IMR-90 (cell line): Measurements from ENCODE around the gene KLHDC7B. TPM values are rescaled to one million over a fixed set of nuclear protein-coding genes. Genes with fewer than 3 reads are reported as not detected.

Source experiments
- ATAC-seq: fragments of 200-7000 bp; cut with Tn5 transposase; 2 replicates; pipeline ENCODE4 v1.9.1; 2020; ENCODE audit warnings: low read depth, mild to moderate bottlenecking, moderate library complexity
- BruUV-seq: library from RNA; stranded (reverse); fragments of 400-500 nt; replicated peaks from 2 replicates; lab custom pipeline; 2021; lab: Mats Ljungman, UMichigan
- CTCF ChIA-PET: fragments of 300-600 bp; formaldehyde crosslinking; extraction: SDS; loops from one replicate; lab custom pipeline; 2021; ENCODE audit warnings: antibody characterized with exemption; lab: Yijun Ruan, JAX
- POLR2A ChIA-PET: fragments of 300-600 bp; sonication (Branson Sonifier 250); formaldehyde crosslinking; loops from one replicate; lab custom pipeline; 2022; ENCODE audit warnings: antibody characterized with exemption; ENCODE audit not compliant: unreplicated experiment; lab: Charles Lee
- DNase-seq: peaks from one replicate; pipeline ENCODE4 v3.0.0; 2013
- H2AFZ ChIP-seq: replicated peaks from 2 replicates; pipeline ENCODE3; 2013; ENCODE audit warnings: low read length, mild to moderate bottlenecking; ENCODE audit not compliant: poor library complexity
- H2AK5ac ChIP-seq: 2 replicates; pipeline ENCODE4 v1.6.1; 2013; ENCODE audit warnings: low read depth, low read length, inconsistent platforms
- H2AK9ac ChIP-seq: replicated peaks from 2 replicates; pipeline ENCODE3; 2013; ENCODE audit warnings: mild to moderate bottlenecking, low read depth, low read length, moderate library complexity; ENCODE audit not compliant: poor library complexity
- H2BK120ac ChIP-seq: 2 replicates; pipeline ENCODE4 v1.6.1; 2013; ENCODE audit warnings: low read depth, low read length, inconsistent platforms
- H2BK15ac ChIP-seq: 3 replicates; pipeline ENCODE4 v1.6.1; 2013; ENCODE audit warnings: low read depth, low read length, inconsistent platforms
- H2BK20ac ChIP-seq: 2 replicates; pipeline ENCODE4 v1.6.1; 2013; ENCODE audit warnings: low read depth, mild to moderate bottlenecking, inconsistent platforms, low read length, moderate library complexity
- H2BK5ac ChIP-seq: 2 replicates; pipeline ENCODE4 v1.6.1; 2013; ENCODE audit warnings: mild to moderate bottlenecking, low read depth, low read length, inconsistent platforms; ENCODE audit not compliant: poor library complexity, severe bottlenecking
- H3K14ac ChIP-seq: replicated peaks from 2 replicates; pipeline ENCODE4 v1.6.1; 2013; ENCODE audit warnings: low read depth, low read length, inconsistent platforms
- H3K18ac ChIP-seq: 2 replicates; pipeline ENCODE4 v1.6.1; 2013; ENCODE audit warnings: low read depth, low read length, control low read depth
- H3K23ac ChIP-seq: 2 replicates; pipeline ENCODE4 v1.6.1; 2013; ENCODE audit warnings: low read depth, low read length, inconsistent platforms
- H3K27ac ChIP-seq: 2 replicates; pipeline ENCODE4 v1.5.1; 2013; ENCODE audit warnings: mild to moderate bottlenecking, control low read depth, low read length; ENCODE audit not compliant: insufficient read depth
- H3K27me3 ChIP-seq: 2 replicates; pipeline ENCODE4 v1.6.1; 2013; ENCODE audit warnings: low read length; ENCODE audit not compliant: control insufficient read depth, insufficient read depth
- H3K36me3 ChIP-seq: 2 replicates; pipeline ENCODE4 v1.6.1; 2013; ENCODE audit warnings: low read length, mixed read lengths; ENCODE audit not compliant: control insufficient read depth, insufficient read depth
- H3K4ac ChIP-seq: 2 replicates; pipeline ENCODE4 v1.6.1; 2013; ENCODE audit warnings: low read depth, low read length, inconsistent platforms
- H3K4me1 ChIP-seq: 2 replicates; pipeline ENCODE4 v1.6.1; 2013; ENCODE audit warnings: low read length, mixed read lengths; ENCODE audit not compliant: control insufficient read depth, insufficient read depth
- H3K4me2 ChIP-seq: 2 replicates; pipeline ENCODE4 v1.6.1; 2013; ENCODE audit warnings: low read depth, mild to moderate bottlenecking, control low read depth, low read length, moderate library complexity
- H3K4me3 ChIP-seq: 2 replicates; pipeline ENCODE4 v1.5.1; 2013; ENCODE audit warnings: low read depth, mild to moderate bottlenecking, control low read depth, low read length, moderate library complexity; ENCODE audit not compliant: insufficient read depth
- H3K56ac ChIP-seq: 2 replicates; pipeline ENCODE4 v1.6.1; 2013; ENCODE audit warnings: low read length, inconsistent platforms; ENCODE audit not compliant: insufficient read depth; ENCODE audit errors: extremely low read depth
- H3K79me1 ChIP-seq, 2 experiments: 2 replicates each; pipeline ENCODE4 v1.6.1; 2013; ENCODE audit warnings: low read length in 2 of 2, inconsistent platforms in 1 of 2, low read depth in 1 of 2
- H3K9ac ChIP-seq: 2 replicates; pipeline ENCODE4 v1.6.1; 2013; ENCODE audit warnings: low read depth, low read length, control low read depth
- H3K9me1 ChIP-seq: 2 replicates; pipeline ENCODE4 v1.6.1; 2013; ENCODE audit warnings: low read length, inconsistent platforms; ENCODE audit not compliant: insufficient read depth
- H3K9me3 ChIP-seq: 2 replicates; pipeline ENCODE4 v1.6.1; 2013; ENCODE audit warnings: low read length; ENCODE audit not compliant: control insufficient read depth, insufficient read depth
- H4K20me1 ChIP-seq: 2 replicates; pipeline ENCODE4 v1.6.1; 2013; ENCODE audit warnings: low read length, inconsistent platforms; ENCODE audit not compliant: insufficient read depth
- H4K5ac ChIP-seq: 2 replicates; pipeline ENCODE4 v1.6.1; 2013; ENCODE audit warnings: mild to moderate bottlenecking, low read depth, low read length, control low read depth
- H4K8ac ChIP-seq, 2 experiments: 2 replicates each; pipeline ENCODE4 v1.6.1; 2013; ENCODE audit warnings: low read depth in 2 of 2, low read length in 2 of 2, control low read depth in 1 of 2, inconsistent platforms in 1 of 2
- H4K91ac ChIP-seq: 2 replicates; pipeline ENCODE4 v1.6.1; 2013; ENCODE audit warnings: low read depth, low read length, inconsistent platforms; ENCODE audit not compliant: insufficient read depth
- FOS ChIP-seq: fragments of 150-350 bp; IDR thresholded peaks from 2 replicates; pipeline ENCODE4 v1.6.1; 2016; ENCODE audit warnings: low read depth, low read length
- WGBS, 2 experiments: methylation state at CpG; one replicate each; pipeline versions ENCODE4 v1.1.5 to v1.1.7; 2013; ENCODE audit warnings: missing lambda C conversion rate in 2 of 2; ENCODE audit not compliant: insufficient read length in 1 of 2; ENCODE audit errors: extremely low coverage in 2 of 2; 5-methylcytosine and 5-hydroxymethylcytosine counted together
- dilution Hi-C: fragments of 300-500 bp; cut with HindIII; formaldehyde crosslinking; loops from one replicate; pipeline ENCODE4 v1.14.3; 2018; ENCODE audit warnings: low sequenced_read_pairs; ENCODE audit not compliant: unreplicated experiment
- in situ Hi-C: fragments of 300-500 bp; cut with MboI; formaldehyde crosslinking; loops from 3 replicates; pipeline ENCODE4 v1.14.3; 2019; ENCODE audit warnings: low sequenced_read_pairs, inconsistent platforms, mixed read lengths
- intact Hi-C: fragments of 100-400 bp; cut with micrococcal nuclease; formaldehyde crosslinking; loops from 2 replicates; pipeline ENCODE4 v1.10.0; 2022
- polyA plus RNA-seq, 3 experiments: library from polyadenylated mRNA; depleted of rRNA; stranded (reverse); fragments of >200 nt; gene quantifications; 2 replicates each; pipeline ENCODE4 v1.2.3, GENCODE V29; 2012; ENCODE audit warnings: low replicate concordance in 1 of 3
- total RNA-seq: library from RNA; depleted of rRNA; stranded (reverse); fragments of >200 nt; gene quantifications from 2 replicates; pipeline ENCODE4 v1.2.3, GENCODE V29; 2012

Gene KLHDC7B
- total and polyA plus RNA-seq, 2 of the 4 experiments (the other 2 are of a cell fraction) = 0.05 TPM; not detected in 1

DNA sequence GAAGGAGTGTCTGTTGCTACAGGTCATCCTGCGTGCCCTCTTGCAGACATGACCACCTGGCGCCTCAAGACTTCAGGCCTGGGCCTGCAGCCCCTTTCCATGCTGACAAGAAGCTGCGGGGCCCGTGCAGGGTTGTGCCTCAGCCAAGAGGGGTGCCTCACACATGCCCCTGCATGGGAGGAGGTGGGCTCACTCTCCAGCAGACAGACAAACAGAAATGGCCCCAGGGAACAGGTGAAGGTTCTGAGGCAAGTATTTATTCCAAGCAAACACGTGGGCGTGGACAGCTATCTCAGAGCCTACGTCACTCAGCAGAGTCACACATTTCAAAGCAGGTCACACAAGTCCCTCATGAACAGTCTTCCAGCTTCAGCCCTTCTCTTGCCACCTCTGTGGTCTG is 22.9 kb downstream of the KLHDC7B start:
- Histone ChIP-seq H4K20me1 (no peaks in the 10 kb centered on the region), H2AK5ac (no peak overlapping the region), H3K56ac (no peak overlapping the region), H2BK120ac (no peak overlapping the region), H3K79me1 (no peaks in the 10 kb centered on the region), H4K5ac (no peak overlapping the region), H4K91ac (no peak overlapping the region), H3K18ac (no peak overlapping the region), H2BK15ac (no peak overlapping the region), H4K8ac (no peak overlapping the region), H3K36me3 (no peaks in the 10 kb centered on the region; the same call in 1 of the 2 replicates), H3K23ac (no peak overlapping the region), H3K9me1 (no peaks in the 10 kb centered on the region), H3K14ac (no peak overlapping the region), H3K27me3 (peaks cover 7% of the 10 kb centered on the region; the same call in 1 of the 2 replicates), H2AFZ (no peak overlapping the region), H2BK20ac (no peak overlapping the region), H3K9ac (no peak overlapping the region), H2BK5ac (no peak overlapping the region), H3K4me2 (no peak overlapping the region), H3K9me3 (no peaks in the 10 kb centered on the region), H3K4me3 (no peak overlapping the region), H3K4me1 (no peaks in the 10 kb centered on the region), H3K4ac (no peak overlapping the region), H2AK9ac (no peak overlapping the region), H3K27ac (no peak overlapping the region)
- 86% methylated on average over 2 of the region's 7 CpGs; no CpG with 5 or more reads in 1 of the 2 experiments for WGBS, 2 experiments
- ChIA-PET POLR2A (no interaction called here), CTCF (no interaction called here)
- DNase-seq (no peak), ATAC-seq (no peak)
- in situ Hi-C loops (no loop called here), dilution Hi-C loops (no loop called here), intact Hi-C loops (no loop called here)
- no TSS peak for BruUV-seq
- TF ChIP-seq FOS = no peak
